ENCODE measurements around the gene EEIG2. TPM values are rescaled to one million over a fixed set of nuclear protein-coding genes. Genes with fewer than 3 reads are reported as not detected.

Gene EEIG2
- total and polyA plus RNA-seq, 4 donors, result 3.7 to 24.6 (median 9.7) TPM

DNA sequence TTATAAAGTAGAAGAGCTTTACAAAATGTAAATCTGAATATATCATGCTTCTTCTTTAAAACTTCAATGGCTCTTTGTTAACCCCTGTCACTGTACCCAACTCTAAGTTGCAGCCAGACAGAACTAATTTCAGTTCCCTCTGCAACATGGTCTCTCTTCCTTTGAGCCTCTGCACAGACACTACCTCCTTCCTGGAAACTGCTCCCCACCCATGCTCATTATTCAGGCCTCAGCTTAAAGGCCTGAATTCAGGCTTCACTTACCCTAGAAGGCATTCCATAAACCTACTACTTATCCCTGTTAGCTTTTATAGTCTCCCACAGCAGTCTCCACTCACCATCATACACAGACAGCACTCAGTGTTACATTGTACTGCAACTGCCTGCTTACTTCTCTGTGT, 2.6 kb upstream of the EEIG2 start:
- Histone ChIP-seq H3K27ac (ENCODE audit: low read depth in 1 of 2, low read length in 1 of 2) (no peak overlapping the region), H3K4me1 (ENCODE audit: control insufficient read depth in 5 of 5, insufficient read depth in 5 of 5, low read length in 5 of 5) (peaks cover 2 to 22% (median 4%) of the 10 kb centered on the region in 5 donors), H3K36me3 (ENCODE audit: control insufficient read depth in 4 of 4, insufficient read depth in 4 of 4, low read length in 4 of 4) (no peaks in the 10 kb centered on the region), H3K27me3 (ENCODE audit: control insufficient read depth in 3 of 3, insufficient read depth in 3 of 3, low read length in 2 of 3) (no peaks in the 10 kb centered on the region), H3K9ac (ENCODE audit: insufficient read depth in 1 of 2, low read length in 2 of 2) (no peak overlapping the region), H3K9me3 (ENCODE audit: control insufficient read depth in 4 of 4, insufficient read depth in 3 of 4, low read length in 3 of 4) (no peaks in the 10 kb centered on the region), H3K4me3 (no peak overlapping the region)
- TF ChIP-seq, protein P1, sequence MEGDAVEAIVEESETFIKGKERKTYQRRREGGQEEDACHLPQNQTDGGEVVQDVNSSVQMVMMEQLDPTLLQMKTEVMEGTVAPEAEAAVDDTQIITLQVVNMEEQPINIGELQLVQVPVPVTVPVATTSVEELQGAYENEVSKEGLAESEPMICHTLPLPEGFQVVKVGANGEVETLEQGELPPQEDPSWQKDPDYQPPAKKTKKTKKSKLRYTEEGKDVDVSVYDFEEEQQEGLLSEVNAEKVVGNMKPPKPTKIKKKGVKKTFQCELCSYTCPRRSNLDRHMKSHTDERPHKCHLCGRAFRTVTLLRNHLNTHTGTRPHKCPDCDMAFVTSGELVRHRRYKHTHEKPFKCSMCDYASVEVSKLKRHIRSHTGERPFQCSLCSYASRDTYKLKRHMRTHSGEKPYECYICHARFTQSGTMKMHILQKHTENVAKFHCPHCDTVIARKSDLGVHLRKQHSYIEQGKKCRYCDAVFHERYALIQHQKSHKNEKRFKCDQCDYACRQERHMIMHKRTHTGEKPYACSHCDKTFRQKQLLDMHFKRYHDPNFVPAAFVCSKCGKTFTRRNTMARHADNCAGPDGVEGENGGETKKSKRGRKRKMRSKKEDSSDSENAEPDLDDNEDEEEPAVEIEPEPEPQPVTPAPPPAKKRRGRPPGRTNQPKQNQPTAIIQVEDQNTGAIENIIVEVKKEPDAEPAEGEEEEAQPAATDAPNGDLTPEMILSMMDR (IDR thresholded peaks at IDR 0.05; ENCODE audit: control extremely low read depth, extremely low read depth), result no peak
- no peak for DNase-seq
- ATAC-seq (ENCODE audit: insufficient read depth, low FRiP score), result no peak

DNA sequence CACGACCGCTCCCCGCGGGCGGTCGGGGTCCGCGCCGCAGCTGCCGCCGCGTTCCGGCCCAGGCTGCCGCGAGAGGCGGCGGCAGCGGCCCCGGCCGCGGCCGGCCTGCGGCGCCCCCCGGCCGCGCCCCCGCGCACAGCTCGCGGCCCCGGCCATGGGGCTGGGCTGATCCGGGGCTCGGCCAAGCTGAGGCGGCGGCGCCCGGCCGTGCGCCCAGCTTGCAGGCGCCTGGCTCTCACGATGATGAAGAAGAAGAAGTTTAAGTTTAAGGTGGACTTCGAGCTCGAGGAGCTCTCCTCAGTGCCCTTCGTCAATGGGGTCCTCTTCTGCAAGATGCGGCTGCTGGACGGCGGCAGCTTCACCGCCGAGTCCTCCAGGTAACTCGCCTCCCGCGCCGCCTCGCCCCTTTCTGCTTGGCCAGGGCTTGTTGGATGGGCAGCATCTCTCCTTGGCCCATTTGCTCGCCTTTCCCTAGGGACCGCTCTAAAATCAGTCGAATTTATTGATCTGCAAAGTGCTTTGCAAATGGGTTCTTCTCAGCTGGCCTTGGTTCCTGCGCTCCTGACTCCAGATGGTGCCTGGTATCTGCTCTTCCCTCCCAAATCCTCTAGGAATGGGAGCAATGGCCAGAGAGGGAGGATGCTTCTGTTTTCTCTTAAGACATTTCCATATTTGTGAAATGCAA, 431 bp downstream of the EEIG2 start:
- H3K4me3 ChIP-seq, result peak overlapping the region; percentile 81
- H3K36me3 ChIP-seq (ENCODE audit: control insufficient read depth in 4 of 4, insufficient read depth in 4 of 4, low read length in 4 of 4), result no peaks in the 10 kb centered on the region
- H3K9ac ChIP-seq (ENCODE audit: insufficient read depth in 1 of 2, low read length in 2 of 2), result peak overlapping the region; percentile 48 to 91
- WGBS, 2 donors, result 1% methylated on average over 44 to 59 of the region's 59 CpGs
- DNase-seq (peak; percentile 57 to 58 (median 57)), ATAC-seq (ENCODE audit: insufficient read depth, low FRiP score) (no peak)
- H3K27ac ChIP-seq (ENCODE audit: low read depth in 1 of 2, low read length in 1 of 2), result peak overlapping the region; percentile 63 to 81
- TF ChIP-seq, protein P1 (IDR thresholded peaks at IDR 0.05; ENCODE audit: control extremely low read depth, extremely low read depth), result no peak
- H3K9me3 ChIP-seq (ENCODE audit: control insufficient read depth in 4 of 4, insufficient read depth in 3 of 4, low read length in 3 of 4), result no peaks in the 10 kb centered on the region
- H3K4me1 ChIP-seq (ENCODE audit: control insufficient read depth in 5 of 5, insufficient read depth in 5 of 5, low read length in 5 of 5), result peaks cover 2 to 35% (median 9%) of the 10 kb centered on the region in 5 donors
- no peaks in the 10 kb centered on the region for H3K27me3 ChIP-seq (ENCODE audit: control insufficient read depth in 3 of 3, insufficient read depth in 3 of 3, low read length in 2 of 3)

DNA sequence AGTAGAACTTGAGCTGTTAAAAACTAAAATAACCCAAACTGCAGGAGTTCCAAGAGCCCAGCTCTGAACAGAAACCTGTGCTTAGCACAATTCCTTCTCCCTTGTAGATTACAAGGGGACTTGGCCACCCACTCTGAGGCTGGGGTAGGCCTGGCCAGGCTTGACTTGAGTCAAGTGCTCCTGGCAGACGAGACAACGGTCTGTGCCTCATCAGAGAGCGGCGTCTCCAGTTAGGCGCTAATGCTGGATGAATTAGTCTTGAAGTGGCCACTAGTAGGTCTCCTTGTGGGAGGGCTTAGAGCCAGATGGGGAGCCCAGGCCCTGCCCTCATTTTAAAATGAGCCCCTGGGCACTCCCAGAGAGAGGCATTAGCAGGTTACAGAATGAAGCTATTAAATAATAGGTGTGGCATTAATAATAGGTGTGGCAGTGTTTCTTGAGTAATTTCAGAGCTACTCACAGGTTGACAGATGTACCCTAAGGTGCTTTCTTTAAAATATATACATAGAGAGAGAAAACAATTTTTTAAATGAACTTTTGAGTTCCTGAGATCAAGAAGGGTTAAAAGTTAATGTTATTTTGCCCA, 1.1 kb downstream of the EEIG2 start:
- H3K9ac ChIP-seq (ENCODE audit: insufficient read depth in 1 of 2, low read length in 2 of 2), result peak overlapping the region; percentile 48 to 91
- H3K27ac ChIP-seq (ENCODE audit: low read depth in 1 of 2, low read length in 1 of 2), result peak overlapping the region in 1 of 2 donors; percentile 56
- H3K4me1 ChIP-seq (ENCODE audit: control insufficient read depth in 5 of 5, insufficient read depth in 5 of 5, low read length in 5 of 5), result peaks cover 2 to 42% (median 9%) of the 10 kb centered on the region in 5 donors
- DNase-seq (peak; percentile 53 to 76 (median 68)), ATAC-seq (ENCODE audit: insufficient read depth, low FRiP score) (peak; percentile 28)
- 1 to 7% methylated on average over 5 of the region's 5 CpGs for WGBS, 2 donors
- peak overlapping the region; percentile 81 for H3K4me3 ChIP-seq
- no peaks in the 10 kb centered on the region for H3K36me3 ChIP-seq (ENCODE audit: control insufficient read depth in 4 of 4, insufficient read depth in 4 of 4, low read length in 4 of 4)
- no peaks in the 10 kb centered on the region for H3K27me3 ChIP-seq (ENCODE audit: control insufficient read depth in 3 of 3, insufficient read depth in 3 of 3, low read length in 2 of 3)
- no peaks in the 10 kb centered on the region for H3K9me3 ChIP-seq (ENCODE audit: control insufficient read depth in 4 of 4, insufficient read depth in 3 of 4, low read length in 3 of 4)
- TF ChIP-seq, protein P1 (IDR thresholded peaks at IDR 0.05; ENCODE audit: control extremely low read depth, extremely low read depth), result no peak
